IPS DF 4.7 (cell line): ENCODE measurements around the gene YIF1A.
A peak's percentile ranks its signal among the peaks of the same experiment; 100 is the strongest.
"Not testable (repeated sequence)": the region's sequence is repeated elsewhere in the genome, so short reads cannot be mapped to it uniquely, and the experiment has no call there.

ENCODE experiments used
- DNase-seq: peaks from one replicate; pipeline ENCODE4 v3.0.0-alpha.2; 2013; ENCODE audit warnings: low spot score; ENCODE audit errors: extremely low read depth

YIF1A gene

GRCh38 chr11:66271816-66272215 is 17.1 kb downstream of the YIF1A start:
- no peak for DNase-seq

- DNase-seq, result no peak
Observed at GRCh38 chr11:66268952-66269905, 19.7 kb downstream of the YIF1A start.

- peak; percentile 98 for DNase-seq
Observed at GRCh38 chr11:66268244-66268951, 20.5 kb downstream of the YIF1A start, which contains the start of gene RAB1B. Gene RAB1B, plus strand, starts transcription at chr11:66268639. Its CDS starts 41 bp downstream, at chr11:66268680.

GRCh38 chr11:66267379-66268243 is 21.3 kb downstream of the YIF1A start:
- no peak for DNase-seq

GRCh38 chr11:66267039-66267378 is 21.9 kb downstream of the YIF1A start:
- DNase-seq, result no peak

- no peak for DNase-seq
Observed at GRCh38 chr11:66266378-66267038, 22.4 kb downstream of the YIF1A start.

GRCh38 chr11:66265531-66266377 is 23.2 kb downstream of the YIF1A start:
- no peak for DNase-seq

- DNase-seq, result no peak
Observed at GRCh38 chr11:66264914-66265313, 24.0 kb downstream of the YIF1A start.

GRCh38 chr11:66264383-66264782 is 24.6 kb downstream of the YIF1A start:
- DNase-seq, result no peak

GRCh38 chr11:66263785-66264184 is 25.2 kb downstream of the YIF1A start:
- no peak for DNase-seq

GRCh38 chr11:66263231-66263630 is 25.7 kb downstream of the YIF1A start:
- no peak for DNase-seq

GRCh38 chr11:66262696-66263095 is 26.2 kb downstream of the YIF1A start:
- no peak for DNase-seq

- no peak for DNase-seq
Observed at GRCh38 chr11:66262191-66262590, 26.8 kb downstream of the YIF1A start.

- no peak for DNase-seq
Observed at GRCh38 chr11:66261578-66261977, 27.4 kb downstream of the YIF1A start.

GRCh38 chr11:66259956-66260355 is 29.0 kb downstream of the YIF1A start:
- no peak for DNase-seq

- DNase-seq, result no peak
Observed at GRCh38 chr11:66259225-66259624, 29.7 kb downstream of the YIF1A start.

GRCh38 chr11:66258473-66258893 is 30.5 kb downstream of the YIF1A start:
- no peak for DNase-seq

- not testable (repeated sequence) for DNase-seq
Observed at GRCh38 chr11:66253081-66253480, 35.9 kb downstream of the YIF1A start.

- DNase-seq, result no peak
Observed at GRCh38 chr11:66251809-66252208, 37.1 kb downstream of the YIF1A start.

- DNase-seq, result no peak
Observed at GRCh38 chr11:66248903-66249302, 40.0 kb downstream of the YIF1A start.
